H9 (cell line): ENCODE data around the gene BICD1. TPM values are rescaled to one million over a fixed set of nuclear protein-coding genes. Genes with fewer than 3 reads are reported as not detected.

Source experiments
- DNase-seq: peaks from one replicate; pipeline ENCODE4 v3.0.0-alpha.2; 2017
- H2AFZ ChIP-seq: one replicate; pipeline ENCODE4 v1.6.1; 2013; ENCODE audit warnings: mild to moderate bottlenecking, low read length, control low read depth, moderate library complexity
- H2AK5ac ChIP-seq: 2 replicates; pipeline ENCODE4 v1.6.1; 2013; ENCODE audit warnings: low read length, control low read depth, mixed read lengths; ENCODE audit not compliant: insufficient read length
- H2BK120ac ChIP-seq: one replicate; pipeline ENCODE4 v1.6.1; 2013; ENCODE audit warnings: low read depth, mild to moderate bottlenecking, low read length, control low read depth, inconsistent platforms; ENCODE audit not compliant: poor library complexity, severe bottlenecking
- H2BK12ac ChIP-seq: 2 replicates; pipeline ENCODE4 v1.6.1; 2013; ENCODE audit warnings: low read length, control low read depth, mixed read lengths, low read depth; ENCODE audit not compliant: insufficient read length
- H2BK15ac ChIP-seq: 2 replicates; pipeline ENCODE4 v1.6.1; 2013; ENCODE audit warnings: low read depth, low read length, control low read depth
- H2BK20ac ChIP-seq: one replicate; pipeline ENCODE4 v1.6.1; 2013; ENCODE audit warnings: low read depth, mild to moderate bottlenecking, low read length, control low read depth, inconsistent platforms; ENCODE audit not compliant: poor library complexity, severe bottlenecking
- H2BK5ac ChIP-seq: 2 replicates; pipeline ENCODE4 v1.6.1; 2013; ENCODE audit warnings: low read length, control low read depth, mixed read lengths; ENCODE audit not compliant: insufficient read length
- H3K14ac ChIP-seq: 2 replicates; pipeline ENCODE4 v1.6.1; 2013; ENCODE audit warnings: low read length, control low read depth; ENCODE audit not compliant: insufficient read depth
- H3K18ac ChIP-seq: 2 replicates; pipeline ENCODE4 v1.6.1; 2013; ENCODE audit warnings: low read depth, mild to moderate bottlenecking, mixed read lengths, low read length, control low read depth; ENCODE audit not compliant: insufficient read length
- H3K23ac ChIP-seq: 2 replicates; pipeline ENCODE4 v1.6.1; 2013; ENCODE audit warnings: low read length, control low read depth, mixed read lengths, low read depth; ENCODE audit not compliant: insufficient read length
- H3K23me2 ChIP-seq: 2 replicates; pipeline ENCODE4 v1.6.1; 2013; ENCODE audit warnings: low read depth, mild to moderate bottlenecking, mixed read lengths, low read length, control low read depth; ENCODE audit not compliant: insufficient read length, poor library complexity, severe bottlenecking
- H3K27ac ChIP-seq: 2 replicates; pipeline ENCODE4 v1.5.1; 2013; ENCODE audit warnings: low read length, control low read depth, mixed read lengths, low read depth; ENCODE audit not compliant: insufficient read length
- H3K27me3 ChIP-seq: 2 replicates; pipeline ENCODE4 v1.6.1; 2013; ENCODE audit warnings: low read length, control low read depth, inconsistent platforms; ENCODE audit not compliant: insufficient read depth
- H3K4ac ChIP-seq: 2 replicates; pipeline ENCODE4 v1.6.1; 2013; ENCODE audit warnings: low read depth, mild to moderate bottlenecking, control low read depth, inconsistent platforms, low read length, moderate library complexity
- H3K4me1 ChIP-seq: 2 replicates; pipeline ENCODE4 v1.6.1; 2013; ENCODE audit warnings: low read length, control low read depth, inconsistent platforms; ENCODE audit not compliant: insufficient read depth
- H3K4me2 ChIP-seq: 2 replicates; pipeline ENCODE4 v1.6.1; 2013; ENCODE audit warnings: low read length, control low read depth, mixed read lengths; ENCODE audit not compliant: insufficient read length, insufficient read depth
- H3K56ac ChIP-seq: 2 replicates; pipeline ENCODE4 v1.6.1; 2013; ENCODE audit warnings: low read depth, mild to moderate bottlenecking, mixed read lengths, low read length, control low read depth; ENCODE audit not compliant: insufficient read length
- H3K79me1 ChIP-seq: 2 replicates; pipeline ENCODE4 v1.6.1; 2013; ENCODE audit warnings: low read depth, mild to moderate bottlenecking, moderate library complexity, low read length, control low read depth, inconsistent platforms; ENCODE audit not compliant: insufficient read depth, poor library complexity, severe bottlenecking
- H3K79me2 ChIP-seq: 2 replicates; pipeline ENCODE4 v1.6.1; 2013; ENCODE audit warnings: low read length, control low read depth, inconsistent platforms; ENCODE audit not compliant: insufficient read depth
- H3K9ac ChIP-seq: 2 replicates; pipeline ENCODE4 v1.6.1; 2013; ENCODE audit warnings: low read length, control low read depth, mixed read lengths; ENCODE audit not compliant: insufficient read length; ENCODE audit errors: extremely low read depth
- H3K9me3 ChIP-seq: one replicate; pipeline ENCODE4 v1.6.1; 2013; ENCODE audit warnings: low read depth, low read length, inconsistent platforms; ENCODE audit not compliant: control insufficient read depth
- H3T11ph ChIP-seq: one replicate; pipeline ENCODE4 v1.6.1; 2013; ENCODE audit warnings: mild to moderate bottlenecking, low read length, control low read depth, inconsistent platforms
- H4K20me1 ChIP-seq: one replicate; pipeline ENCODE4 v1.6.1; 2013; ENCODE audit not compliant: control insufficient read depth, insufficient read length, insufficient read depth
- H4K5ac ChIP-seq: 2 replicates; pipeline ENCODE4 v1.6.1; 2013; ENCODE audit warnings: low read depth, mild to moderate bottlenecking, mixed read lengths, low read length, control low read depth; ENCODE audit not compliant: insufficient read length
- H4K8ac ChIP-seq: replicated peaks from 2 replicates; pipeline ENCODE4 v1.6.1; 2013; ENCODE audit warnings: low read length, control low read depth, mixed read lengths, low read depth; ENCODE audit not compliant: insufficient read length
- H4K91ac ChIP-seq: 2 replicates; pipeline ENCODE4 v1.6.1; 2013; ENCODE audit warnings: low read depth, mild to moderate bottlenecking, moderate library complexity, mixed read lengths, low read length, control low read depth; ENCODE audit not compliant: insufficient read length
- H3K27ac Mint-ChIP-seq, 3 experiments: 2 replicates in 2 of 3; 3 replicates in 1 of 3; pipeline ENCODE4 v1.8.0; 2020 to 2021; ENCODE audit warnings: mixed read lengths in 3 of 3, mild to moderate bottlenecking in 1 of 3, moderate library complexity in 1 of 3
- H3K27me3 Mint-ChIP-seq: 2 replicates; pipeline ENCODE4 v1.8.0; 2021; ENCODE audit warnings: low read depth, mild to moderate bottlenecking, moderate library complexity, mixed read lengths
- H3K36me3 Mint-ChIP-seq, 3 experiments: 2 replicates in 2 of 3; 3 replicates in 1 of 3; pipeline ENCODE4 v1.8.0; 2020 to 2021; ENCODE audit warnings: low read depth in 3 of 3, mixed read lengths in 3 of 3; ENCODE audit not compliant: insufficient read depth in 1 of 3
- H3K4me1 Mint-ChIP-seq, 2 experiments: 2 replicates each; pipeline ENCODE4 v1.8.0; 2020; ENCODE audit warnings: mixed read lengths in 2 of 2
- H3K4me3 Mint-ChIP-seq, 2 experiments: 2 replicates in 1 of 2; 3 replicates in 1 of 2; pipeline ENCODE4 v1.8.0; 2020 to 2021; ENCODE audit warnings: mild to moderate bottlenecking in 2 of 2, mixed read lengths in 2 of 2, moderate library complexity in 1 of 2
- H3K9me3 Mint-ChIP-seq, 2 experiments: 2 replicates in 1 of 2; 3 replicates in 1 of 2; pipeline ENCODE4 v1.8.0; 2020; ENCODE audit warnings: mild to moderate bottlenecking in 2 of 2, mixed read lengths in 2 of 2, moderate library complexity in 1 of 2
- WGBS: extraction: QIAGEN DNeasy Blood & Tissue Kit; methylation state at CpG from one replicate; pipeline ENCODE4 v1.1.7; 2013; ENCODE audit warnings: missing lambda C conversion rate, low lambda C conversion rate, mixed read lengths; ENCODE audit not compliant: insufficient read length; ENCODE audit errors: extremely low coverage; 5-methylcytosine and 5-hydroxymethylcytosine counted together
- total RNA-seq: library from RNA; stranded (reverse); gene quantifications from 2 replicates; pipeline ENCODE4 v1.2.1, GENCODE V29; 2021
- TF ChIP-seq, protein P1 (sequence below): fragments of 200-600 bp; sonication (generic); conservative IDR thresholded peaks from 3 replicates; pipeline ENCODE4 v1.8.0; 2021; ENCODE audit warnings: antibody characterized with exemption, mild to moderate bottlenecking

BICD1 gene
- total RNA-seq, 1 experiment from 2014 or later, result 134 TPM

GRCh38 chr12:32360956-32361355 lies 254.3 kb downstream of the BICD1 start:
- H3K36me3 Mint-ChIP-seq, result peaks cover 0 to 30% (median 16%) of the 10 kb centered on the region in 3 experiments; a peak in 4 of 7 replicates
- H2AFZ ChIP-seq, result no peak overlapping the region
- no peak overlapping the region for H3T11ph ChIP-seq
- H3K4me3 Mint-ChIP-seq, result no peak overlapping the region
- H3K14ac ChIP-seq, result no peak overlapping the region
- no peak overlapping the region for H2BK5ac ChIP-seq
- no peaks in the 10 kb centered on the region for H3K27me3 ChIP-seq
- no peak overlapping the region for H2BK15ac ChIP-seq
- H2BK20ac ChIP-seq, result no peak overlapping the region
- no peak overlapping the region for H3K18ac ChIP-seq
- no peak overlapping the region for H2BK12ac ChIP-seq
- H3K4me1 ChIP-seq, result no peaks in the 10 kb centered on the region
- H3K23ac ChIP-seq, result no peak overlapping the region
- H2AK5ac ChIP-seq, result no peak overlapping the region
- no peak overlapping the region for H3K9ac ChIP-seq
- no peaks in the 10 kb centered on the region for H4K20me1 ChIP-seq
- H3K27ac Mint-ChIP-seq, result no peak overlapping the region; a peak in 1 of 7 replicates
- no peaks in the 10 kb centered on the region for H3K9me3 ChIP-seq
- DNase-seq, result no peak
- no peaks in the 10 kb centered on the region for H3K79me2 ChIP-seq
- no peak overlapping the region for H3K4me2 ChIP-seq
- no peak overlapping the region for H4K91ac ChIP-seq
- H4K5ac ChIP-seq, result no peak overlapping the region
- H3K4me1 Mint-ChIP-seq, result peaks cover 28 to 29% of the 10 kb centered on the region in 2 experiments
- H3K27me3 Mint-ChIP-seq, result no peaks in the 10 kb centered on the region
- TF ChIP-seq, protein P1, sequence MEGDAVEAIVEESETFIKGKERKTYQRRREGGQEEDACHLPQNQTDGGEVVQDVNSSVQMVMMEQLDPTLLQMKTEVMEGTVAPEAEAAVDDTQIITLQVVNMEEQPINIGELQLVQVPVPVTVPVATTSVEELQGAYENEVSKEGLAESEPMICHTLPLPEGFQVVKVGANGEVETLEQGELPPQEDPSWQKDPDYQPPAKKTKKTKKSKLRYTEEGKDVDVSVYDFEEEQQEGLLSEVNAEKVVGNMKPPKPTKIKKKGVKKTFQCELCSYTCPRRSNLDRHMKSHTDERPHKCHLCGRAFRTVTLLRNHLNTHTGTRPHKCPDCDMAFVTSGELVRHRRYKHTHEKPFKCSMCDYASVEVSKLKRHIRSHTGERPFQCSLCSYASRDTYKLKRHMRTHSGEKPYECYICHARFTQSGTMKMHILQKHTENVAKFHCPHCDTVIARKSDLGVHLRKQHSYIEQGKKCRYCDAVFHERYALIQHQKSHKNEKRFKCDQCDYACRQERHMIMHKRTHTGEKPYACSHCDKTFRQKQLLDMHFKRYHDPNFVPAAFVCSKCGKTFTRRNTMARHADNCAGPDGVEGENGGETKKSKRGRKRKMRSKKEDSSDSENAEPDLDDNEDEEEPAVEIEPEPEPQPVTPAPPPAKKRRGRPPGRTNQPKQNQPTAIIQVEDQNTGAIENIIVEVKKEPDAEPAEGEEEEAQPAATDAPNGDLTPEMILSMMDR, result no peak
- no peak overlapping the region for H4K8ac ChIP-seq
- no peaks in the 10 kb centered on the region for H3K79me1 ChIP-seq
- H3K56ac ChIP-seq, result no peak overlapping the region
- no peaks in the 10 kb centered on the region for H3K23me2 ChIP-seq
- no peak overlapping the region for H2BK120ac ChIP-seq
- H3K9me3 Mint-ChIP-seq, result no peaks in the 10 kb centered on the region
- no peak overlapping the region for H3K4ac ChIP-seq
- H3K27ac ChIP-seq, result no peak overlapping the region
- WGBS, result no CpG with 5 or more reads among the region's 6 CpGs
